Gastrocnemius medialis (tissue), 4 donors: Measurements from ENCODE around the gene ME3. TPM values are rescaled to one million over a fixed set of nuclear protein-coding genes. Genes with fewer than 3 reads are reported as not detected.

Source experiments
- ATAC-seq, 2 donors: fragments of 150-250 bp; one replicate each; pipeline ENCODE4 v1.9.1; 2016
- DNase-seq, 2 donors: peaks; one replicate each; pipeline ENCODE4 v3.0.0-alpha.2; 2019
- H3K27ac ChIP-seq, 4 donors: fragments of 200-600 bp; sonication (generic); 1 replicate in 1 of 4; 2 replicates in 3 of 4; pipeline ENCODE4 v1.5.1; 2016 to 2018; ENCODE audit warnings: mild to moderate bottlenecking in 2 of 4, moderate library complexity in 1 of 4
- H3K27me3 ChIP-seq, 3 donors: fragments of 200-600 bp; sonication (generic) in 2 of 3; 1 replicate in 1 of 3; 2 replicates in 2 of 3; pipeline versions ENCODE4 v1.5.1 to v1.6.0; 2016 to 2019; ENCODE audit warnings: mild to moderate bottlenecking in 1 of 3, moderate library complexity in 1 of 3
- H3K36me3 ChIP-seq, 2 donors: fragments of 200-600 bp; sonication (generic) in 1 of 2; one replicate each; pipeline ENCODE4 v1.5.1; 2017 to 2018
- H3K4me1 ChIP-seq, 2 donors: fragments of 200-600 bp; sonication (generic) in 1 of 2; one replicate each; pipeline ENCODE4 v1.5.1; 2016 to 2017; ENCODE audit warnings: mild to moderate bottlenecking in 2 of 2
- H3K4me3 ChIP-seq, 4 donors: fragments of 200-600 bp; sonication (generic) in 3 of 4; 1 replicate in 1 of 4; 2 replicates in 3 of 4; pipeline ENCODE4 v1.5.1; 2016 to 2019; ENCODE audit warnings: mild to moderate bottlenecking in 2 of 4
- H3K9me3 ChIP-seq, 3 donors: fragments of 200-600 bp; sonication (generic) in 2 of 3; 1 replicate in 1 of 3; 2 replicates in 2 of 3; pipeline ENCODE4 v1.5.1; 2016 to 2019
- CTCF ChIP-seq, 5 experiments: fragments of 450-650 bp in 3 of 5; fragments of 200-600 bp in 2 of 5; sonication (generic) in 2 of 5; IDR thresholded peaks in 4 of 5; conservative IDR thresholded peaks in 1 of 5; 1 replicate in 4 of 5; 2 replicates in 1 of 5; pipeline ENCODE4 v1.5.1; 2016 to 2019; ENCODE audit warnings: antibody characterized with exemption in 5 of 5, mild to moderate bottlenecking in 3 of 5, moderate library complexity in 3 of 5
- POLR2A ChIP-seq, 2 donors: fragments of 450-650 bp; IDR thresholded peaks; one replicate each; pipeline ENCODE4 v1.6.1; 2017; ENCODE audit warnings: antibody characterized with exemption in 2 of 2, mild to moderate bottlenecking in 2 of 2, moderate library complexity in 2 of 2
- in situ Hi-C, 4 donors: fragments of 200-750 bp; cut with MboI; loops; one replicate each; pipeline versions ENCODE4 v1.15.0 to v1.8.0; 2017; ENCODE audit warnings: low sequenced_read_pairs in 4 of 4
- intact Hi-C: fragments of 100-400 bp; cut with DNase I; formaldehyde crosslinking; loops from one replicate; pipeline ENCODE4 v1.15.1; 2023; ENCODE audit warnings: low total_unique reads
- total RNA-seq, 4 donors: library from RNA; depleted of rRNA; stranded (reverse); fragments of >200 nt; gene quantifications; one replicate each; pipeline versions ENCODE4 v1.1.0 to v1.2.3, GENCODE V29; 2016

ME3 gene
- total RNA-seq, 4 donors from 2014 or later: 4.2 to 17.0 (median 15.7) TPM

GRCh38 chr11:86571273-86571948 lies 101.0 kb downstream of the ME3 start:
- ATAC-seq: no peak
- H3K4me1 ChIP-seq: no peaks in the 10 kb centered on the region
- intact Hi-C loops: no loop called here
- H3K9me3 ChIP-seq: no peaks in the 10 kb centered on the region
- in situ Hi-C loops: no loop called here
- TF ChIP-seq POLR2A (IDR thresholded peaks at IDR 0.05) (no peak), CTCF (IDR thresholded peaks at IDR 0.05 in 4 of 5, conservative IDR thresholded peaks at IDR 0.05 in 1 of 5) (no peak)
- H3K36me3 ChIP-seq: no peaks in the 10 kb centered on the region
- no peak overlapping the region for H3K4me3 ChIP-seq
- no peak overlapping the region for H3K27ac ChIP-seq
- no peaks in the 10 kb centered on the region for H3K27me3 ChIP-seq
- no peak for DNase-seq

GRCh38 chr11:86570451-86570850 lies 102.0 kb downstream of the ME3 start:
- no peaks in the 10 kb centered on the region for H3K27me3 ChIP-seq
- no peak for ATAC-seq
- no peaks in the 10 kb centered on the region for H3K9me3 ChIP-seq
- no peaks in the 10 kb centered on the region for H3K4me1 ChIP-seq
- in situ Hi-C loops: no loop called here
- H3K4me3 ChIP-seq: no peak overlapping the region
- no peaks in the 10 kb centered on the region for H3K36me3 ChIP-seq
- H3K27ac ChIP-seq: no peak overlapping the region
- no peak for DNase-seq
- TF ChIP-seq CTCF (IDR thresholded peaks at IDR 0.05 in 4 of 5, conservative IDR thresholded peaks at IDR 0.05 in 1 of 5) (no peak), POLR2A (IDR thresholded peaks at IDR 0.05) (no peak)
- intact Hi-C loops: no loop called here

- ATAC-seq (no peak), DNase-seq (no peak)
- no peak for TF ChIP-seq CTCF (IDR thresholded peaks at IDR 0.05 in 4 of 5, conservative IDR thresholded peaks at IDR 0.05 in 1 of 5)
- TF ChIP-seq POLR2A (IDR thresholded peaks at IDR 0.05): no peak
- in situ Hi-C loops (no loop called here), intact Hi-C loops (no loop called here)
- Histone ChIP-seq H3K9me3 (no peaks in the 10 kb centered on the region), H3K4me1 (no peaks in the 10 kb centered on the region), H3K27me3 (no peaks in the 10 kb centered on the region), H3K27ac (no peak overlapping the region), H3K4me3 (no peak overlapping the region), H3K36me3 (no peaks in the 10 kb centered on the region)
These were observed 102.4 kb downstream of the ME3 start for GRCh38 chr11:86570020-86570419.

- Histone ChIP-seq H3K4me3 (no peak overlapping the region), H3K27ac (no peak overlapping the region), H3K27me3 (no peaks in the 10 kb centered on the region), H3K4me1 (no peaks in the 10 kb centered on the region), H3K36me3 (no peaks in the 10 kb centered on the region), H3K9me3 (no peaks in the 10 kb centered on the region)
- intact Hi-C loops: no loop called here
- DNase-seq: no peak
- in situ Hi-C loops: no loop called here
- no peak for TF ChIP-seq POLR2A (IDR thresholded peaks at IDR 0.05)
- TF ChIP-seq CTCF (IDR thresholded peaks at IDR 0.05 in 4 of 5, conservative IDR thresholded peaks at IDR 0.05 in 1 of 5): no peak
- no peak for ATAC-seq
These were observed 103.3 kb downstream of the ME3 start for GRCh38 chr11:86569109-86569508.

GRCh38 chr11:86565801-86566312 lies 106.6 kb downstream of the ME3 start:
- intact Hi-C loops (no loop called here), in situ Hi-C loops (no loop called here)
- H3K27me3 ChIP-seq: no peaks in the 10 kb centered on the region
- H3K9me3 ChIP-seq: no peaks in the 10 kb centered on the region
- H3K27ac ChIP-seq: no peak overlapping the region
- no peak for ATAC-seq
- no peaks in the 10 kb centered on the region for H3K36me3 ChIP-seq
- no peaks in the 10 kb centered on the region for H3K4me1 ChIP-seq
- no peak overlapping the region for H3K4me3 ChIP-seq
- no peak for DNase-seq
- TF ChIP-seq CTCF (IDR thresholded peaks at IDR 0.05 in 4 of 5, conservative IDR thresholded peaks at IDR 0.05 in 1 of 5) (no peak), POLR2A (IDR thresholded peaks at IDR 0.05) (no peak)
